ENCODE results near the gene ATP11B. TPM values are rescaled to one million over a fixed set of nuclear protein-coding genes. Genes with fewer than 3 reads are reported as not detected.

The ATP11B gene
- total RNA-seq, 1 donor from 2014 or later, result 22.7 TPM

DNA sequence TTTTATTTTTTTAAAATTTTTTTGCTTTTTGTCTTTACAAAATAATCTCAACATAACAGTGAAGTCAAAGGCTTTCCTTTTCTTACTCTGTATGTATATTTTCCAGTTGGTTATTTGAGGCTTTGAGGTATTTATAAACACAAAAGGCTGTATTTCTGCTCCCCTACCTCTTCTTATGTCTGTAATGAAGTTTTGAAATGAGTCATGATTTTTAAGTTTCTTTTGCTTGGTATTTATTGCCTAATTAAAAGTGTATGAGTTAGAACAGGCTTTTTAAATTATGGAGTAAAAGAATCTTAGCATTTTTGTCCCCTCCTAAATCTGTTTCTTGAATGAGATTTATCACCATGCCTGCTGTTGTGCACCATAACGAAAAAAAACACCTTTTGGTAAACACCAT is 121.0 kb downstream of the ATP11B start:
- H3K4me3 ChIP-seq (ENCODE audit: low read depth, low read length), result no peak overlapping the region
- no peak for DNase-seq (ENCODE audit: low read depth)
- TF ChIP-seq, protein P1, sequence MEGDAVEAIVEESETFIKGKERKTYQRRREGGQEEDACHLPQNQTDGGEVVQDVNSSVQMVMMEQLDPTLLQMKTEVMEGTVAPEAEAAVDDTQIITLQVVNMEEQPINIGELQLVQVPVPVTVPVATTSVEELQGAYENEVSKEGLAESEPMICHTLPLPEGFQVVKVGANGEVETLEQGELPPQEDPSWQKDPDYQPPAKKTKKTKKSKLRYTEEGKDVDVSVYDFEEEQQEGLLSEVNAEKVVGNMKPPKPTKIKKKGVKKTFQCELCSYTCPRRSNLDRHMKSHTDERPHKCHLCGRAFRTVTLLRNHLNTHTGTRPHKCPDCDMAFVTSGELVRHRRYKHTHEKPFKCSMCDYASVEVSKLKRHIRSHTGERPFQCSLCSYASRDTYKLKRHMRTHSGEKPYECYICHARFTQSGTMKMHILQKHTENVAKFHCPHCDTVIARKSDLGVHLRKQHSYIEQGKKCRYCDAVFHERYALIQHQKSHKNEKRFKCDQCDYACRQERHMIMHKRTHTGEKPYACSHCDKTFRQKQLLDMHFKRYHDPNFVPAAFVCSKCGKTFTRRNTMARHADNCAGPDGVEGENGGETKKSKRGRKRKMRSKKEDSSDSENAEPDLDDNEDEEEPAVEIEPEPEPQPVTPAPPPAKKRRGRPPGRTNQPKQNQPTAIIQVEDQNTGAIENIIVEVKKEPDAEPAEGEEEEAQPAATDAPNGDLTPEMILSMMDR (conservative IDR thresholded peaks at IDR 0.05; ENCODE audit: low read depth, low read length), result no peak

DNA sequence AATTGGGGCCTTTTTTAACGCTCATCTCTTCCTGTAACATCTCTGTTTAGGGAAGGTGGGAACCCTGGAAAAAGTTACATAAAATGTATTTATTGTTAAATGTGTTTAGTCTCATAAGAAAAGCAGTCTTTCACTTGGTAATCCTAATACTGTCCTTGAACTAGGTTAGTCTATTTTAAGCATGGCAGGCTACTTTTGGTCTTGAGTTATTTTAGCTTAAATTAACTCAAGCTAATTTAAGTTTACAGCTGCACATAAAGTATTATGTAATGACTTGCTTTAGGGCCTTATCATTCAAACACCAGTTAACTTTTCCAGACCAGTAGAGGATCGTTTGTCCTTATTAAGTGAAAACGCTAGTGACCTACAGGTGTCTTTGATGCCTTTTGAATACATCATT is 123.8 kb downstream of the ATP11B start:
- TF ChIP-seq, protein P1 (conservative IDR thresholded peaks at IDR 0.05; ENCODE audit: low read depth, low read length), result no peak
- no peak overlapping the region for H3K4me3 ChIP-seq (ENCODE audit: low read depth, low read length)
- no peak for DNase-seq (ENCODE audit: low read depth)

DNA sequence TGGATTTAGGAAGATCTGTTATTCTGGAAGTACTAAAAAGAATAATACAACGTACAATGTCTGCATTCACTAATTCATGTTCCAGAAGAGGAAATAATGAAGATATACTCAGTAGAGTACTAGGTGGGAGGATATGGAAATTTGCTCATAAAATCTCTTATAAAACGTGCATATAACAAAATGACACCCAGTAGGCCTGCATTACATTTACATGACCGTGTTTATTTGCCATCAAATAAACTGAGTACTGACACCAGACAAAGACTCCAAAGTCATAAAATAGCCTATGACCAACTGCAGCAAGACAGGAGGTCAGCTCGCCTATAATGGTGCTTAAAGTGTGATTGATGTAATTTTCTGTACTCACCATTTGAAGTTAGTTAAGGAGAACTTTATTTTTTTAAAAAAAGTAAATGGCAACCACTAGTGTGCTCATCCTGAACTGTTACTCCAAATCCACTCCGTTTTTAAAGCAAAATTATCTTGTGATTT is 126.6 kb downstream of the ATP11B start:
- H3K4me3 ChIP-seq (ENCODE audit: low read depth, low read length), result no peak overlapping the region
- TF ChIP-seq, protein P1 (conservative IDR thresholded peaks at IDR 0.05; ENCODE audit: low read depth, low read length), result no peak
- no peak for DNase-seq (ENCODE audit: low read depth)

DNA sequence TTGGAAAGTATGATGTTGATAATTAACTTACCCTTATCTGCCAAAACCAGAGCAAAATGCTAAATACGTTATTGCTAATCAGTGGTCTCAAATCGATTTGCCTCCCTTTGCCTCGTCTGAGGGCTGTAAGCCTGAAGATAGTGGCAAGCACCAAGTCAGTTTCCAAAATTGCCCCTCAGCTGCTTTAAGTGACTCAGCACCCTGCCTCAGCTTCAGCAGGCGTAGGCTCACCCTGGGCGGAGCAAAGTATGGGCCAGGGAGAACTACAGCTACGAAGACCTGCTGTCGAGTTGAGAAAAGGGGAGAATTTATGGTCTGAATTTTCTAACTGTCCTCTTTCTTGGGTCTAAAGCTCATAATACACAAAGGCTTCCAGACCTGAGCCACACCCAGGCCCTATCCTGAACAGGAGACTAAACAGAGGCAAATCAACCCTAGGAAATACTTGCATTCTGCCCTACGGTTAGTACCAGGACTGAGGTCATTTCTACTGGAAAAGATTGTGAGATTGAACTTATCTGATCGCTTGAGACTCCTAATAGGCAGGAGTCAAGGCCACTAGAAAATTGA is 127.3 kb downstream of the ATP11B start:
- no peak overlapping the region for H3K4me3 ChIP-seq (ENCODE audit: low read depth, low read length)
- TF ChIP-seq, protein P1 (conservative IDR thresholded peaks at IDR 0.05; ENCODE audit: low read depth, low read length), result no peak
- DNase-seq (ENCODE audit: low read depth), result no peak

DNA sequence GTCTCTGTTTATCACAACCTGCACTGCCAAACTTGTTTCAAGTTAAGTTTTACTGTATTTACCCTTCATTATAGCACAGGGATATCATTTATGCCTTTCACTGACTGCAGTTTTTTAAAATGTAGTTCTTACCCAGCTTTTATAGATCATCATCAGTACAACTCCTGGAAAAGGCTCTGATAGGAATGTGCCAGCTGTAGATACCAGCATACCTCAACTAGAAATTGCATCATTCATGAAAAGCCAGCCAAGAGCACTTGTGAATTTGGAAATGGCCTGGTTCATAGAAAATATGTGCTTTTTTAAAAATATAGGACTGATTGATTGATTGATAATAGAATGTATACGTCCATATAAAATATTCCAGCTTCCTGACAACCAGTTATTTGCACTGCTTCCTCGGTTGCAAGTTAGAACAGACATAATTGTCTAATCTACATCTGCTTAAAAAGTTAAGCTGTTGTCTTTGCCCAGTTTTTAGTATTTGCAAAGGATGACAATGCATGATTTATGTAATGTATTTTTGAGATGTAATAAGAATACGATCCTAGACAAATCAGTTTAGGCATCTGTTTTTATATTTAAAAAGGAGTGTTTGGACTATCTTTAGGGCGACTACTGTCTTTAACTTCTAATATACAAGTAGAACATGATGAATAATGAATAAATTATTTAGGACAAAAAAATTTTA is 128.5 kb downstream of the ATP11B start:
- no peak for DNase-seq (ENCODE audit: low read depth)
- TF ChIP-seq, protein P1 (conservative IDR thresholded peaks at IDR 0.05; ENCODE audit: low read depth, low read length), result no peak
- no peak overlapping the region for H3K4me3 ChIP-seq (ENCODE audit: low read depth, low read length)

DNA sequence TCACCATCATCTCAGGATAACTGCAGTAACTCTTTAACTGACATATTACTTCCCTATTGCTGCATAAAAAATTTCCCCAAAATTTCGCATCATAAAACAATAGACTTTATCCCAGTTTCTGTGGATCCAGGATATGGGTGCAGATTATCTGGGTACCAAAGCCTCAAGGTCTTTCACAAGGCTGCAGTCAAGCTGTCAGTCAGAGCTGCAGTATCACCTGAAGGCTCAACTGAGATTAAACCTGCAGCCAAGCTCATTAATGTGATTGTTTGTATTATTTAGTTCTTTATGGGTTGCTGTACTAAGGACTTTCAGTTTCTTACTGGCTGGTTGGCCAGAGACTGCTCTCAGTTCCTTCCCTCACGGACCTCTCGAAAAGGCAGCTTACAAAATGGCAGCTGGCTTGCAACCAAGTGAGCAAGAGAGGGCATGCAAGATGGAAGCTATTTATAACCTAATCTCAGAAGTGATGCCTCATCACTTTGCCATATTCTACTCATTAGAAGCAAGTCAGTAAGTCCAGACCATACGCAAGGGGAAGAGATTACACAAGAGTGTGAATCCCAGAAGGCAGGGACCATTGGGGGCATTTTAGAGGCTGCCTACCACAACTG is 132.1 kb downstream of the ATP11B start:
- TF ChIP-seq, protein P1 (conservative IDR thresholded peaks at IDR 0.05; ENCODE audit: low read depth, low read length), result no peak
- H3K4me3 ChIP-seq (ENCODE audit: low read depth, low read length), result no peak overlapping the region
- DNase-seq (ENCODE audit: low read depth), result no peak

Data from epithelial cell of proximal tubule (primary cell).